ENCODE data around the gene TIE1. TPM values are rescaled to one million over a fixed set of nuclear protein-coding genes. Genes with fewer than 3 reads are reported as not detected.

TIE1 gene
- total and polyA plus RNA-seq, 9 of the 15 experiments (the other 6 are each of a cell fraction or from before 2014, with no cell fraction given) = 0.07 to 0.49 (median 0.14) TPM; not detected in 4

GRCh38 chr1:43367026-43367903 lies 66.5 kb downstream of the TIE1 start (continued):
- TF ChIP-seq, protein P1, sequence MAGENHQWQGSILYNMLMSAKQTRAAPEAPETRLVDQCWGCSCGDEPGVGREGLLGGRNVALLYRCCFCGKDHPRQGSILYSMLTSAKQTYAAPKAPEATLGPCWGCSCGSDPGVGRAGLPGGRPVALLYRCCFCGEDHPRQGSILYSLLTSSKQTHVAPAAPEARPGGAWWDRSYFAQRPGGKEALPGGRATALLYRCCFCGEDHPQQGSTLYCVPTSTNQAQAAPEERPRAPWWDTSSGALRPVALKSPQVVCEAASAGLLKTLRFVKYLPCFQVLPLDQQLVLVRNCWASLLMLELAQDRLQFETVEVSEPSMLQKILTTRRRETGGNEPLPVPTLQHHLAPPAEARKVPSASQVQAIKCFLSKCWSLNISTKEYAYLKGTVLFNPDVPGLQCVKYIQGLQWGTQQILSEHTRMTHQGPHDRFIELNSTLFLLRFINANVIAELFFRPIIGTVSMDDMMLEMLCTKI (IDR thresholded peaks at IDR 0.05; ENCODE audit: partially characterized antibody) = no peak
- TF ChIP-seq ETV6 (IDR thresholded peaks at IDR 0.05; ENCODE audit: borderline replicate concordance in 1 of 2, low read depth in 2 of 2, low read length in 1 of 2) (no peak), ETV6 (CRISPR knock-in tag; IDR thresholded peaks at IDR 0.05; ENCODE audit: borderline replicate concordance) (0 out of 2 replicates have a peak, but pooled peaks have one; percentile 56), ZEB2 (IDR thresholded peaks at IDR 0.05) (no peak), NEUROD1 (IDR thresholded peaks at IDR 0.05; ENCODE audit: borderline replicate concordance, low read depth, low read length, partially characterized antibody) (no peak), TCF7 (IDR thresholded peaks at IDR 0.05; ENCODE audit: borderline replicate concordance) (no peak), CSDE1 (IDR thresholded peaks at IDR 0.05) (no peak), ZNF253 (CRISPR knock-in tag; conservative IDR thresholded peaks at IDR 0.05) (no peak), MCM5 (IDR thresholded peaks at IDR 0.05; ENCODE audit: low read depth) (no peak), DACH1 (IDR thresholded peaks at IDR 0.05; ENCODE audit: partially characterized antibody) (peak; percentile 29), HNRNPLL (IDR thresholded peaks at IDR 0.05; ENCODE audit: low read depth, low read length, poor library complexity, severe bottlenecking) (no peak)
- TF ChIP-seq, protein P2, sequence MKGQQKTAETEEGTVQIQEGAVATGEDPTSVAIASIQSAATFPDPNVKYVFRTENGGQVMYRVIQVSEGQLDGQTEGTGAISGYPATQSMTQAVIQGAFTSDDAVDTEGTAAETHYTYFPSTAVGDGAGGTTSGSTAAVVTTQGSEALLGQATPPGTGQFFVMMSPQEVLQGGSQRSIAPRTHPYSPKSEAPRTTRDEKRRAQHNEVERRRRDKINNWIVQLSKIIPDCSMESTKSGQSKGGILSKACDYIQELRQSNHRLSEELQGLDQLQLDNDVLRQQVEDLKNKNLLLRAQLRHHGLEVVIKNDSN (CRISPR knock-in tag; IDR thresholded peaks at IDR 0.05) = peak; percentile 65
- TF ChIP-seq, protein P3, sequence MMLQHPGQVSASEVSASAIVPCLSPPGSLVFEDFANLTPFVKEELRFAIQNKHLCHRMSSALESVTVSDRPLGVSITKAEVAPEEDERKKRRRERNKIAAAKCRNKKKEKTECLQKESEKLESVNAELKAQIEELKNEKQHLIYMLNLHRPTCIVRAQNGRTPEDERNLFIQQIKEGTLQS (IDR thresholded peaks at IDR 0.05) = no peak
- TF ChIP-seq, protein P3 (CRISPR knock-in tag; conservative IDR thresholded peaks at IDR 0.05) = no peak
- TF ChIP-seq, protein P4, sequence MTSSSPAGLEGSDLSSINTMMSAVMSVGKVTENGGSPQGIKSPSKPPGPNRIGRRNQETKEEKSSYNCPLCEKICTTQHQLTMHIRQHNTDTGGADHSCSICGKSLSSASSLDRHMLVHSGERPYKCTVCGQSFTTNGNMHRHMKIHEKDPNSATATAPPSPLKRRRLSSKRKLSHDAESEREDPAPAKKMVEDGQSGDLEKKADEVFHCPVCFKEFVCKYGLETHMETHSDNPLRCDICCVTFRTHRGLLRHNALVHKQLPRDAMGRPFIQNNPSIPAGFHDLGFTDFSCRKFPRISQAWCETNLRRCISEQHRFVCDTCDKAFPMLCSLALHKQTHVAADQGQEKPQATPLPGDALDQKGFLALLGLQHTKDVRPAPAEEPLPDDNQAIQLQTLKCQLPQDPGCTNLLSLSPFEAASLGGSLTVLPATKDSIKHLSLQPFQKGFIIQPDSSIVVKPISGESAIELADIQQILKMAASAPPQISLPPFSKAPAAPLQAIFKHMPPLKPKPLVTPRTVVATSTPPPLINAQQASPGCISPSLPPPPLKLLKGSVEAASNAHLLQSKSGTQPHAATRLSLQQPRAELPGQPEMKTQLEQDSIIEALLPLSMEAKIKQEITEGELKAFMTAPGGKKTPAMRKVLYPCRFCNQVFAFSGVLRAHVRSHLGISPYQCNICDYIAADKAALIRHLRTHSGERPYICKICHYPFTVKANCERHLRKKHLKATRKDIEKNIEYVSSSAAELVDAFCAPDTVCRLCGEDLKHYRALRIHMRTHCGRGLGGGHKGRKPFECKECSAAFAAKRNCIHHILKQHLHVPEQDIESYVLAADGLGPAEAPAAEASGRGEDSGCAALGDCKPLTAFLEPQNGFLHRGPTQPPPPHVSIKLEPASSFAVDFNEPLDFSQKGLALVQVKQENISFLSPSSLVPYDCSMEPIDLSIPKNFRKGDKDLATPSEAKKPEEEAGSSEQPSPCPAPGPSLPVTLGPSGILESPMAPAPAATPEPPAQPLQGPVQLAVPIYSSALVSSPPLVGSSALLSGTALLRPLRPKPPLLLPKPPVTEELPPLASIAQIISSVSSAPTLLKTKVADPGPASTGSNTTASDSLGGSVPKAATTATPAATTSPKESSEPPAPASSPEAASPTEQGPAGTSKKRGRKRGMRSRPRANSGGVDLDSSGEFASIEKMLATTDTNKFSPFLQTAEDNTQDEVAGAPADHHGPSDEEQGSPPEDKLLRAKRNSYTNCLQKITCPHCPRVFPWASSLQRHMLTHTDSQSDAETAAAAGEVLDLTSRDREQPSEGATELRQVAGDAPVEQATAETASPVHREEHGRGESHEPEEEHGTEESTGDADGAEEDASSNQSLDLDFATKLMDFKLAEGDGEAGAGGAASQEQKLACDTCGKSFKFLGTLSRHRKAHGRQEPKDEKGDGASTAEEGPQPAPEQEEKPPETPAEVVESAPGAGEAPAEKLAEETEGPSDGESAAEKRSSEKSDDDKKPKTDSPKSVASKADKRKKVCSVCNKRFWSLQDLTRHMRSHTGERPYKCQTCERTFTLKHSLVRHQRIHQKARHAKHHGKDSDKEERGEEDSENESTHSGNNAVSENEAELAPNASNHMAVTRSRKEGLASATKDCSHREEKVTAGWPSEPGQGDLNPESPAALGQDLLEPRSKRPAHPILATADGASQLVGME (CRISPR knock-in tag; IDR thresholded peaks at IDR 0.05) = 0 out of 2 replicates have a peak, but pooled peaks have one; percentile 15
- TF ChIP-seq, protein P5, sequence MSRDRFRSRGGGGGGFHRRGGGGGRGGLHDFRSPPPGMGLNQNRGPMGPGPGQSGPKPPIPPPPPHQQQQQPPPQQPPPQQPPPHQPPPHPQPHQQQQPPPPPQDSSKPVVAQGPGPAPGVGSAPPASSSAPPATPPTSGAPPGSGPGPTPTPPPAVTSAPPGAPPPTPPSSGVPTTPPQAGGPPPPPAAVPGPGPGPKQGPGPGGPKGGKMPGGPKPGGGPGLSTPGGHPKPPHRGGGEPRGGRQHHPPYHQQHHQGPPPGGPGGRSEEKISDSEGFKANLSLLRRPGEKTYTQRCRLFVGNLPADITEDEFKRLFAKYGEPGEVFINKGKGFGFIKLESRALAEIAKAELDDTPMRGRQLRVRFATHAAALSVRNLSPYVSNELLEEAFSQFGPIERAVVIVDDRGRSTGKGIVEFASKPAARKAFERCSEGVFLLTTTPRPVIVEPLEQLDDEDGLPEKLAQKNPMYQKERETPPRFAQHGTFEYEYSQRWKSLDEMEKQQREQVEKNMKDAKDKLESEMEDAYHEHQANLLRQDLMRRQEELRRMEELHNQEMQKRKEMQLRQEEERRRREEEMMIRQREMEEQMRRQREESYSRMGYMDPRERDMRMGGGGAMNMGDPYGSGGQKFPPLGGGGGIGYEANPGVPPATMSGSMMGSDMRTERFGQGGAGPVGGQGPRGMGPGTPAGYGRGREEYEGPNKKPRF (IDR thresholded peaks at IDR 0.05; ENCODE audit: low read depth, low read length) = no peak
